B cell (primary cell): ENCODE measurements around the gene CMIP.

Experiments
- EZH2 ChIP-seq: IDR thresholded peaks from 2 replicates; pipeline ENCODE4 v1.6.1; 2012; ENCODE audit warnings: borderline replicate concordance, low read depth, mild to moderate bottlenecking, moderate library complexity, low read length; ENCODE audit not compliant: insufficient read depth, poor library complexity, severe bottlenecking
- TF ChIP-seq, protein P1 (sequence below): fragments of 200-600 bp; IDR thresholded peaks from one replicate; pipeline ENCODE4 v1.8.0; 2022; ENCODE audit warnings: antibody characterized with exemption, mild to moderate bottlenecking

DNA sequence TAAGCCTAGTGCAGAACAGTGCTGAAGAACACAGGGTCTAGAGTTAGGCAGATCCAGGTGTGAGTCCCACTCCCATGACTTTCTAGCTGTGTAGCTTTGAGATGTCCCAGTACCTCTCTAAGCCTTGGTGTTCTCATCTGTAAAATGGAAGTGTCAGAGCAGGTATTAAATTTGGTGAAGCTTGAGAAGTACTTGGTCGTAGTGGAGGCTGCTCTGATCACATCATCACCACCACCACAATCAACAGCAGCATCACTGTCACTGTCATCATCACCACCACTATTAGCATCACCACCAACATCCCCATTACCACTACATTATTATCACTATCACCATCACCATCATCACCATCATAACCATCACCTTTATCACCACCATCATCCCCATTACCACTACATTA lies 132.1 kb downstream of the CMIP start:
- TF ChIP-seq, protein P1, sequence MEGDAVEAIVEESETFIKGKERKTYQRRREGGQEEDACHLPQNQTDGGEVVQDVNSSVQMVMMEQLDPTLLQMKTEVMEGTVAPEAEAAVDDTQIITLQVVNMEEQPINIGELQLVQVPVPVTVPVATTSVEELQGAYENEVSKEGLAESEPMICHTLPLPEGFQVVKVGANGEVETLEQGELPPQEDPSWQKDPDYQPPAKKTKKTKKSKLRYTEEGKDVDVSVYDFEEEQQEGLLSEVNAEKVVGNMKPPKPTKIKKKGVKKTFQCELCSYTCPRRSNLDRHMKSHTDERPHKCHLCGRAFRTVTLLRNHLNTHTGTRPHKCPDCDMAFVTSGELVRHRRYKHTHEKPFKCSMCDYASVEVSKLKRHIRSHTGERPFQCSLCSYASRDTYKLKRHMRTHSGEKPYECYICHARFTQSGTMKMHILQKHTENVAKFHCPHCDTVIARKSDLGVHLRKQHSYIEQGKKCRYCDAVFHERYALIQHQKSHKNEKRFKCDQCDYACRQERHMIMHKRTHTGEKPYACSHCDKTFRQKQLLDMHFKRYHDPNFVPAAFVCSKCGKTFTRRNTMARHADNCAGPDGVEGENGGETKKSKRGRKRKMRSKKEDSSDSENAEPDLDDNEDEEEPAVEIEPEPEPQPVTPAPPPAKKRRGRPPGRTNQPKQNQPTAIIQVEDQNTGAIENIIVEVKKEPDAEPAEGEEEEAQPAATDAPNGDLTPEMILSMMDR: no peak
- TF ChIP-seq EZH2: no peak
